Measurements from ENCODE around the gene RBM5. TPM values are rescaled to one million over a fixed set of nuclear protein-coding genes. Genes with fewer than 3 reads are reported as not detected.

Gene RBM5
- total RNA-seq, 1 donor from 2014 or later = 153 TPM

GRCh38 chr3:50095352-50095998 is 6.8 kb downstream of the RBM5 start:
- H3K4me1 ChIP-seq = peaks cover 27% of the 10 kb centered on the region
- no peak overlapping the region for H3K27ac ChIP-seq
- ATAC-seq (no peak), DNase-seq (no peak)
- H3K27me3 ChIP-seq (ENCODE audit: low read depth) = no peaks in the 10 kb centered on the region
- peaks cover 100% of the 10 kb centered on the region for H3K36me3 ChIP-seq
- H3K9me3 ChIP-seq = no peaks in the 10 kb centered on the region
- TF ChIP-seq CTCF (IDR thresholded peaks at IDR 0.05) = no peak
- intact Hi-C loops (cut with DNase I) = no loop called here
- H3K4me3 ChIP-seq = no peak overlapping the region

DNA sequence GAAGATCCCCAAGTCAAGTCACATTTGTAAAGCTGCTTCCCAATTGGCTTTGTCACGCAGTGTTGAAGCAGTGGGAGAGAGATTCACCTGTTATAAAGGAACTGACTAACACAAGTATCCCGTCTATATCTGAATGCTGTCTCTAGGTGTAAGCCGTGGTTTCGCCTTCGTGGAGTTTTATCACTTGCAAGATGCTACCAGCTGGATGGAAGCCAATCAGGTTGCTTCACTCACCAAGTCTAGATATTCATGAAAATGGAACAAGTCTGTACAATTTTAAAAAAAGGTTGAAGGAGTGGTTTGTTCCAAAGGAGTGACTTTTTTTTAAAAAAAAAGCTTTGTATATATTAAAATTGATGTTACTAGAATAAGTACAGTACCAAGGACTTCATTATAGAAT is 11.7 kb downstream of the RBM5 start:
- no peak for DNase-seq
- Histone ChIP-seq H3K4me3 (no peak overlapping the region), H3K27me3 (ENCODE audit: low read depth) (no peaks in the 10 kb centered on the region), H3K27ac (no peak overlapping the region), H3K4me1 (peaks cover under 1% of the 10 kb centered on the region), H3K9me3 (no peaks in the 10 kb centered on the region), H3K36me3 (peaks cover 100% of the 10 kb centered on the region)
- ATAC-seq = no peak
- intact Hi-C loops (cut with DNase I) = no loop called here
- TF ChIP-seq CTCF (IDR thresholded peaks at IDR 0.05) = no peak

GRCh38 chr3:50100956-50101845 is 12.5 kb downstream of the RBM5 start:
- intact Hi-C loops (cut with DNase I) = no loop called here
- DNase-seq (no peak), ATAC-seq (peak in 1 of 2 donors; percentile 83)
- H3K27ac ChIP-seq = no peak overlapping the region
- no peak overlapping the region for H3K4me3 ChIP-seq
- H3K36me3 ChIP-seq = peaks cover 100% of the 10 kb centered on the region
- H3K4me1 ChIP-seq = no peaks in the 10 kb centered on the region
- no peaks in the 10 kb centered on the region for H3K9me3 ChIP-seq
- H3K27me3 ChIP-seq (ENCODE audit: low read depth) = no peaks in the 10 kb centered on the region
- no peak for TF ChIP-seq CTCF (IDR thresholded peaks at IDR 0.05)

- no peaks in the 10 kb centered on the region for H3K9me3 ChIP-seq
- intact Hi-C loops (cut with DNase I) = no loop called here
- no peak for TF ChIP-seq CTCF (IDR thresholded peaks at IDR 0.05)
- no peak overlapping the region for H3K4me3 ChIP-seq
- no peak for ATAC-seq
- H3K27ac ChIP-seq = no peak overlapping the region
- peaks cover 100% of the 10 kb centered on the region for H3K36me3 ChIP-seq
- no peak for DNase-seq
- no peaks in the 10 kb centered on the region for H3K27me3 ChIP-seq (ENCODE audit: low read depth)
- peaks cover 7% of the 10 kb centered on the region for H3K4me1 ChIP-seq
Observed at GRCh38 chr3:50102558-50102957, 13.8 kb downstream of the RBM5 start.

DNA sequence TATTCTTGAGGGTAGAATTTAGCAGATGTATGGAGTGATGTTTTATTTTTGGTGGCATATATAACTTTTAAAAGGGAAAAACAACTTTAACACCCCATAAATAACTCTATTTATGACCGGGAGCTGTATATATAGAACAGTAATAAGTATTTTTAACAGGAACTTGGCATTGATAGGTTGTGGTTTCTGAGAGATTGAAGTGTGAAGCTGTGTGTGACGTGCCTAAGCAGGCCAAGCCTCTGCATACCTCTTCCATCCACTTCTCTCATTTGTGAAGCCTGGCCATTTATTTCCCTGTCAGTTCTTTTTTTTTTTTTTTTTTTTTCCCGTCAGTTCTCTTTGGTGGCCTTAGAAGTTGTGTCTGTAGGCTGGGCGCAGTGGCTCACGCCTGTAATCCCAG is 23.0 kb downstream of the RBM5 start:
- DNase-seq = no peak
- intact Hi-C loops (cut with DNase I) = no loop called here
- ATAC-seq = no peak
- H3K4me1 ChIP-seq = peaks cover 7% of the 10 kb centered on the region
- no peaks in the 10 kb centered on the region for H3K9me3 ChIP-seq
- no peak overlapping the region for H3K27ac ChIP-seq
- TF ChIP-seq CTCF (IDR thresholded peaks at IDR 0.05) = no peak
- no peak overlapping the region for H3K4me3 ChIP-seq
- H3K36me3 ChIP-seq = peaks cover 100% of the 10 kb centered on the region
- no peaks in the 10 kb centered on the region for H3K27me3 ChIP-seq (ENCODE audit: low read depth)
